Measurements from ENCODE around the gene ANG.
"Not testable (repeated sequence)": the region's sequence is repeated elsewhere in the genome, so short reads cannot be mapped to it uniquely, and the experiment has no call there.

Gene ANG

DNA sequence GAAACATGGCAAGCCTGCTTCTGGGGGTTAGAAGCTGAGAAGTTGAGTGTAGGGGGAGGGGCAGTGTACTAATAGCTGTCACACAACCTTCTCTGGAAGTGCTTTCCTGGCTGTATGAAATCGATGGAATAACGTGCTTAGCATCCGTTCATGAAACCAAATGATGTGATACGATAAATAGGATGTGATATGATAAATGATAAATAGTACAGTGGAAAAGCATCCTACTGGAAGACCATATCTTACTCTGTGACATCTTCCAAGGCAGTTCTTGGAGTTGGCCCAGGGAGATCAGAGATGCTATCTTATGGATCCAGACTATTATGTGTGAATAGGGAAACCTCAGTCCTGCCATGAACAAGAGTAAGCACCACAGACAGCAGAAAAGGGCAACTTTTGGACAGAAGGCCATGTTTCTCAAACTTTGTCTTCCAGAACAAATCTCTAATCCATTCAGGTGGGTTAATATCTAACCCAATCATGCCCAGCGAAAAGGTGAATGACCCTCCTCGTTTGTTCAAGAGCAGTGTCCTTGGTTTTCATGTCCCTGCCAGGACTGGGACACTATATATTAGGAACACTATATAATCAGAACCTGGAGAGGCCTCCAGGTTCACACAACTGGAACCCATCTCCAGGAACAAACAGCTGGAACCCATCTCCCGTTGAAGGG, at the start of gene ANG:
Gene ANG, plus strand, starts transcription at position 598 of the 673 bp plus-strand sequence. CDS start 4,801 bp downstream, outside the sequence.
- no peak for DNase-seq (ENCODE audit: low spot score)

DNA sequence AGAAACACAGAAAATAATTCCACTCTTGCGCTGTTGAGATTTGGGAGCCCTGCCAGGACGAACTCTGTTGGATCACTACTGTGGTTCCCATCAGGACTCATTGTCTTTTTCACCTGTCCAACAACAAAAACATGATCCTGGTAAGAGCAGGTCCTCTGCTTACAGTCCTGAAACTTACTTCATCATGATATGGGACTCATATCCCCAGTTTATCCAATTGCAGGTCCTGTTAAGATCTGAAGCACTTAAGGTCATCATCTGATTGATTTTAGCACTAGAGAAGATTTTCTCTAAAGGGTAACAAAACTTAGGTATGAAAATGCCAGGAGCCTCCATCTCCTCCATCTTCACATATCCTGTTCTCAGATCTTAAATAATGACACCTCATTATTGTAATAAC, 47.0 kb upstream of the ANG start, which contains the start of gene OR6S1:
Gene OR6S1, minus strand, starts transcription at position 101 of the 400 bp plus-strand sequence. Its CDS starts 0 bp downstream, at position 101.
- DNase-seq (ENCODE audit: low spot score): no peak

DNA sequence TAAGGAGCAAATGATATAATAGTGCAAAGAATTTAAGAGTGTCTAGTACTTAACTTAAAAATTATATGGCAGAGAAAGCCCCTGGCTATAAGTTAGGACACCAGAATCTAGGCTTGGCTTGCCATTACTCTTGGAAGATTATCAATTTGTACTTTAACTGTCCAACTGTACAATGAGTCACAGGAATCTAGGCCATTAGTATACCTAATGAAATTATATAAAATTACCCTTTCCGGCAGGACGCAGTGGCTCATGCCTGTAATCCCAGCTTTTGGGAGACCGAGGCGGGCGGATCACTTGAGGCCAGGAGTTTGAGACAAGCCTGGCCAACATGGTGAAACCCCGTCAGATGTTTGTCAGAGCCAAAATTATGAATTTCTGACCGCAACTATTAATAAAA, 46.4 kb upstream of the ANG start:
- DNase-seq (ENCODE audit: low spot score): no peak

DNA sequence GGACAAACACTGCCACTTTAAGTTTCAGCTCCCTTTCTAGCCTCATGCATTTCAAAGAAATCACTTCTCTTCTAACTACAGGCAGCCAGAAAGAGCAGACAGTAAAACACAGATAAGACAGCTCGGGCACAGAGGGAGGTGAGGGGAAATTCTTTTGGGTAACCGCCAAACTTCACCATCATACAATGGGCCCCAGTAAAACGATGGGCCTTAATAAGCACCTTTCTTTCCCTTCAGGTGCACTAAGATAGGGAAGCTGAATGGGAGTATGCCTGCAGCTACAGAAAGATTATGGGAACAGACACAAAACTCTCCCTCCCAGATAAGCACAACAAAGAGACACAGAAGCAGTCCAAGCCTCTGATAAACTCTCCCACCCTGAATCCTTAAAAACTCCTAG, 45.8 kb upstream of the ANG start:
- not testable (repeated sequence) for DNase-seq (ENCODE audit: low spot score)

DNA sequence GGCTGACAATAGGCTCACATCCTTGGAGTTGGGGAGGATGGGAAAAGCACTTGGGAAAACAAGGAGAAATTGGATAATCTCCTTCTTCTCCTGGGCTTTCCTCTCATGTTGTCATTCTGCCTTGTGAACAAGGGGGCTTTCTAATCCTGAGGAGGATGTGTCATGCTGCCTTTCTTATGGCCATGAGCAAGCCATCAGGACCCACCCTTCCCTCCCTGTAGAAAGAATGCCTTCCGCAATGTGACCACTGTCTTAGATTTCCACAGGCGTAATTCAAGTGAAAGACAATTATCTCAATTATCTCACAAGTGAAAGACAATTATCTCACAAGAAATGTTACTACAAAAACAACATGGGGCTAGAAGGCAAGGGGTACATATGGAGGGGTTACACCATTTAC, 44.0 kb upstream of the ANG start:
- no peak for DNase-seq (ENCODE audit: low spot score)

DNA sequence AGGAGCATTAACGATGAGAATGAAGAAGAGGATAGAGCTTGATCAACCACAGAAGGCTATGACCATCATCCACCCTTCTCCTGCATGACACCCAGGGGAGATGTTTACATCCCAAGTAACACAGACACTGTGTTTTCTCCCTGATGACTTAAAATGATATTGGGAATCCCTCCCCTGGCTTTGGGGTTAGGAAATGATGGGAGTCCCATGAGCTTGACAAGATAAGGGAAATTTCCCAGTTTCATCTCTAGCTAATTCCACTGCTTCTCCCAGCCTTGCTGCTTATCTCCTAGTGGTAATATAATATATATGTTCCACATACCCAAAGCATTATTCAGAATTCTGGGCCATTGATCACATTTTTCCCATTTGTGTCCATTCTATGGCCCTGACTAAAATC, 43.1 kb upstream of the ANG start:
- no peak for DNase-seq (ENCODE audit: low spot score)

DNA sequence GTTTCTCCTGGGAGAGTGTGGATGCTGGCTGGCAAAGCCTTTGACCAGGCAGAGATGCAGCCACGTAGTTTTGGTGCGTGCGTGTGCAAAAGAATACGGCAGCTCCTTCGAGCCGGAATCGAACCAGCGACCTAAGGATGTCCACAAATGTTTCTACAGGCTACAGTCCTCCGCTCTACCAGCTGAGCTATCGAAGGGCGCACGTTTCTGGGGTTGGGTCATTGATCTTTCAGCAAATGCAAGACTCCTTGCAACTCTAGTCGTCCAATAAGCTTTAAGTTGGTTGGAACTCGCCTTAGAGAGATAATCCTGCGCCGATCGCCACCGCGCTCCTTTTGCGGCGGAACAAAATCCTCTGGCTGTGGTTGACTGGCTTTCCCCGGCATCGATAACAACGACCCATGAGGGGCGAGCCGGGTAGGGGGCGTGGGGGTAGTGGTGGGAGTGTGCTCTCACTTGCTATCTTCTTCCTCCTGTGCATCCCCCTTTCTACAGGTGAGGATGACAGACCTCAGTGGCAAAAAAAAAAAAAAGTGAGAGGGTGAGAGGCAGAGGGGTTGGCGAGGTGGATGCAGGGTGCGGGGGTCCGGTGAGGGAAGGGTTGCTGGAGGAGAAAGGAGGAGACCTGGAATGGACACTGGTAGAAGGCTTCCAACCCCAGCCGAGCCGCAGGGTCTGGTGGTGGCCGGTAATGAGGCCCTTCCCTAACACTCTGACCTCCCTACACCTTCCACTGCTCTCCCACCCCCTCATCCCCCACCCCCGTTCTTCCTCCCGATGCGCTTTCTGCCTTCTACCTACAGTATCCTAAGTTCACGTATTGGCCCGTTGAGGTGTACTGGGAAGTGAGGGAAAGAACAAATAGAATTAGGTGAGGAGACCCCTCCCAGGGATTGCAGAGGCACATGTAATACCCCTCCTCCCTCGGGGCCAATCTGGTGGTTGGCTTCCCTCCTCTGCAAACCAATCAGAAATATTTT, 35.3 kb upstream of the ANG start:
- DNase-seq (ENCODE audit: low spot score): peak; percentile 37

DNA sequence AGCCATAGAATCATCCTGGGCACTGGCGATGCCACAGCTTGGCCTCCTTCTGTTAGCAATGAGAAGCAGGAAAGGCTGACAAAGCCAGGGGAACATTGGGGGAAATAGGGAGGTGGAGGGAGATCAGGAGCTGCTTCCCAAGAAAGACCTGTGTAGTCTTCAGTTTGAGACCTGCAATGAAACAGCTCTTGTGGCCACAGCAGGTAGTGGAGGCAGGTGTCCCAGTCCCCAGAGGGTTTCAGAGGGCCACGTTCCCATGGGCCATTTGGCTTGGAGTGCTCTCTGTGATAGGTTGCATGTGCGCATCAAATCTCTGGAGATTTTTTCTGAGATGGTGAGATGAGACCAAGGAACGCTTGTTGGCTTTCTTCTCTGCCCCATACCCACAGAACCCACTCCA, 32.7 kb upstream of the ANG start:
- no peak for DNase-seq (ENCODE audit: low spot score)

DNA sequence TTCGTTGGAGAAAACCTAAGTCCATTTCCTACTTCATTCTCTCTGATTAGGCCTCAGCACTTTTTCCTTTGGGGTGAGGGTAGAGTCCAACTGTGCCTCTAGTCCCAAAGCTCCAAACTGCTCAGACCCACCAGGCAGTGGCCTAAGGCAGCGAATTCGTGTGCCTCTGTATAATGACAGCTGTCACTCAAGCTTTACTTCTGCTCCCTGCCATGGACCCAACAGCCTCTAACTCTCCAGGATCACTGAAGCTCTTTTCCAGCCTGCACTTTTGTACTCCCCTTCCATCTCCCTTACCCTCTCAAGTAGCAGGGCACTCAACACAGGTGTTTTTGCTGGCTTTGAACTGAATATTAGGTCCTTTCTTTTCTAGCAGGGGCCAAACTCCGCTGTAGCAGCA, 32.3 kb upstream of the ANG start:
- DNase-seq (ENCODE audit: low spot score): no peak

DNA sequence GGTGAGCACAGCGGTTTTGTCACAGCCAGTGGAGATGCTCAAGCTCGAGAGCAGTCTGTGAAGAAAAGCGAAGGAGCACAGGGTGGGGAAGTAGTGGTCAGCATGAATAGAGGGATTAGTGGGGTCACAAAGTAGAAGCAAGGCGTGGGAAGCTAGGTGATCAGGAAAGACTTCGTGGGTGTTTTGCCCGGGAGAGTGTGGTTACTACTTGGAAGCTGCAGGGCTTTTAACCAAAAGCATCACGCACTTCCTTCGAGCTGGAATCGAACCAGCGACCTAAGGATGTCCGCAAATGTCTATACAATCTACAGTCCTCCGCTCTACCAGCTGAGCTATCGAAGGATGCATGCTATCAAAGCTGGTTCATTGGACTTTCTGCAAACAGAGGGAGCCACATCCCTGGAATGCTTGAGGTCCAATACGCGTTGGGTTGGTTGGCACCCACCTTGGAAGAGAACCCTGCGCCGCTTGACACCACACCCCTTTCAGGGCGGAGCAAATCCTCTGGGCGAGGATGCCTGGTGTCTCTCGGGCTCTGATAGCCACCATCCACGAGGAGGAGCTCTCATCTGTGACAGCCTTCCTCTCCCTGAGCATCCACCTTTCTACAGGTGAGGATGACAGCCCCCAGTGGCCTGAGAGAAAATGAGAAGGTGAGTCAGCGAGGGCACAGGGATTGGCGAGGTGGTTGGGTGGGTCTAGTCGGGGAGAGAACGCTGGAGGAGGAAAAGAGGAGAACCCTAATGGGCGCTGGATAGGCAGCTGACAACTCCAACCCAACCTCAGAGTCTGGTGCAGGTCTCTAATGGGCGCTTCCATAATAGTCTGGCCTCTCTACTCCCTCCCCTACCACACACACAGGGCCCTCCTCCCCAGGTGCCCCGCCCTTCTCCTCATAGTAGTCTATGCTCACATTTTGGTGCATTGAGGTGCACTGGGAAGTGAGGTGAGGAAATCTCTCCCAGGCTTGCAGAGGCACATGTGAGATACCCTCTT, 31.1 kb upstream of the ANG start:
- DNase-seq (ENCODE audit: low spot score): peak; percentile 14

DNA sequence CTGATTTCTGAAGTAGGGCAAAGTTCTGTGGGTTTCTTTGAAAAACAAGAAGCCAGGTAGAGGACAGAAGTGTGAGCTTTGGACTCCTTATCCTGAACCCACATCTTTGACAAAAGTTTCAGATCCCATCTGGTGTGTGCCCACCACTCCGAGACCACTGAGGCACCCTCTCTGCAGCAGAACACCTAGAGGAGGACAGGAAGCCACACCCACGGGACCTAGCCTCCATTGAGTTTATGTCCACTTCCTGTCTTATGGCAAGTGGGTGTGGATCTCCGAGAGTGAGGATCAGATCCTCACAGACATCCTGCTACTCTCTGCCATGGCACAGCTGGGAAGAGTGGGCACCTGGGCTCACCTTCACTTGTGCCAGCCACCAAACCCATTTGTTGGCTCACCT, 30.3 kb upstream of the ANG start:
- DNase-seq (ENCODE audit: low spot score): no peak

DNA sequence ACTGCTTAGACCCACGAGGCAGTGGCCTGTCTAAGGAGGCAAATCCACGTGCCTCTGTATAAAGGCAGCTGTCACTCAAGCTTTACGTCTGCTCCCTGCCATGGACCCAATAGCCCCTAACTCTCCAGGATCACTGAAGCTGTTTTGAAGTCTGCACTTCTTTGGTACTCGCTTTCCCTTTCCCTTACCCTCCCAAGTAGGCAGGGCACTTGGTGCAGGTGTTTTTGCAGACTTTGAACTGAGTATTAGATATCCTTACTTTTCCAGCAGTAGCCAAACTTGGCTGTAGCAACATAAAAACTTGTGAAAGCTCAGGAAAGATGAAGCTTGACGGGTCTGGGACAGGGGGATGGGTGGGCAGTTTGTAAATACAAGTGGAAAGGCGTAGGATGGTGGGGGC, 29.2 kb upstream of the ANG start:
- no peak for DNase-seq (ENCODE audit: low spot score)

DNA sequence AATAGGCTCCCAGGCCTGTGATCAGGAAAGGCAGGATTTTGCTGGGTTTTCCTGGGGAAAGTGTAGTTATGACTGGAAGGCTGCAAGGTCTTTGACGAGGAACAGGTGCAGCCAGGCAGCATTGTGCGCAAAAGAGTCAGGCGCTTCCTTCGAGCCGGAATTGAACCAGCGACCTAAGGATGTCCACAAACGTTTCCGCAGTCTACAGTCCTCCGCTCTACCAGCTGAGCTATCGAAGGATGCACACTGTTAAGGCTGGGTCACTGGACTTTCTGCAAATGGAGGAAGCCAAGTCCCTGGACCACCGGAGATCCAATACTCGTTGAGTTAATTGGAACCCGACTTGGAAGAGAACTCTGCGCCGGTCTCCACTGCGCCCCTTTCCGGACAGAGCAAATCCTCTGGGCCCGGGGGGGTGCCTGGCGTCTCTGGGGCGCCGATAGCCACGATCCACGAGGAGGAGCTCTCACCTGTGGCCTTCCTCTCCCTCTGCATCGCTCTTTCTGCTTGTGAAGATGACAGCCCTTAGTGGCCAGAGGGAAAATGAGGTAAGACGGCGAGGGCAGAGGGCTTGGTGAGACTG, 28.7 kb upstream of the ANG start:
- DNase-seq (ENCODE audit: low spot score): no peak

DNA sequence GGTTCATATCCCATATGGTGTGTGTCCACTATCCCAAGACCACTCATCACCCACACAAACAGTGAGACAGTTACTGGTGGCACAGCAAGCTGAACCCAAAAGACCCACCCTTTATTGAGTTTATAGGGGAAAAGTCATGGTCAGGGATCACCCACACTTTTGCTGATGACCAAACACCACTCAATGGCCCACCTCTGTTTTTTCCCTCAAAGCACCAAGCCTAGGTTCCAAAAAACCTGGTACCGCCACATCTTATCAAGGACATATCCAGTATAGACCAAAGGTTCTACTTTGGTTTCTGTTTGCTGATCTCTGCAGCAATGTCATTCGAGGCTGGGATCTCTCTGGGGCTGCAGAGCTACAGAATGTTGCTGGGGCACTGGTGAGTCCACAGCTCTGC, 27.4 kb upstream of the ANG start:
- no peak for DNase-seq (ENCODE audit: low spot score)

DNA sequence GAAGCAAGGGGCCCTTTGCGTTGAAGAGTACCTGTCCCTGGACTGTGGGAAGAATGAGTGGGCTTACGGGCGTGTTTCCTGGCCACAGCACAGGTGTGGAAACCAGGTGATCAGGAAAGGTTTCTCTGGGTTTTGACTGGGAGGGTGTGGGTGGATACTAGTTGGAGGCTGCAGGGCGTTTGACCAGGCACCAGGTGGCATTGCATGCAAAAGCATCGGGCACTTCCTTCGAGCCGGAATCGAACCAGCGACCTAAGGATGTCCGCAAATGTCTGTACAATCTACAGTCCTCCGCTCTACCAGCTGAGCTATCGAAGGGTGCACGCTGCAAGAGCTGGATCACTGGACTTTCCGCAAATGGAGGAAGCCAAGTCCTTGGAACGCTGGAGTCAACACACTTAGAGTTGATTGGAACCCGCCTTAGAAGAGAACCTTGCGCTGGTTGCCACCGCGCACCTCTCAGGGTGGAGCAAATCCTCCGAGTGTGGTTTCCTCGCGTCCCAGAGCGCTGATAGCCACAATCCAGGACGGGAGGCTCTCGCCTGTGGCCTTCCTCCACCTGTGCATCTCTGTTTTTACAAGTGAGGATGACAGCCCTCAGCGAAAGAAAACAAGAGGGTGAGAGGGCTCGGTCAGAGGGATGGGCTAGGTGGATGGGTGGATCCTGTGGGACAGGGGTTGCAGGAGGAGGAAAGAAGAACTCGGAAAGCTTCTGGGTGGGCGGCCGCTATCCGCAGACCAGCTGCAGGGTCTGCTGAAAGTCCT, 25.4 kb upstream of the ANG start:
- peak; percentile 29 for DNase-seq (ENCODE audit: low spot score)

DNA sequence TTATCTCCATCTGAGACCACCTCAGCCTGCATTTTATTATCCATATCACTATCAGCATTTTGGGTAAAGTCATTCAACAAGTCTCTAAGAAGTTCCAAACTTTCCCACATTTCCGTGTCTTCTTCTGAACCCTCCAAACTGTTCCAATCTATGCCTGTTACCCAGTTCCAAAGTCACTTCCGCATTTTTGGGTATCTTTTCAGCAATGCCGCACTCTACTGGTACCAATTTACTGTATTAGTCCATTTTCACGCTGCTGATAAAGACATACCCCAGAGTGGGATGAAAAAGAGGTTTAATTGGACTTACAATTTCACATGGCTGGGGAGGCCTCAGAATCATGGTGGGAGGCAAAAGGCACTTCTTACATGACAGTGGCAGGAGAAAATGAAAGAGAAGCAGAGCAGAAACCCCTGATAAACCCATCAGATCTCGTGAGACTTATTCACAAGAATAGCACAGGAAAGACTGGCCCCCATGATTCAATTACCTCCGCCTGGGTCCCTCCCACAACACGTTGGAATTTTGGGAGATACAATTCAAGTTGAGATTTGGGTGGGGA, 22.1 kb upstream of the ANG start:
- DNase-seq (ENCODE audit: low spot score): not testable (repeated sequence)

DNA sequence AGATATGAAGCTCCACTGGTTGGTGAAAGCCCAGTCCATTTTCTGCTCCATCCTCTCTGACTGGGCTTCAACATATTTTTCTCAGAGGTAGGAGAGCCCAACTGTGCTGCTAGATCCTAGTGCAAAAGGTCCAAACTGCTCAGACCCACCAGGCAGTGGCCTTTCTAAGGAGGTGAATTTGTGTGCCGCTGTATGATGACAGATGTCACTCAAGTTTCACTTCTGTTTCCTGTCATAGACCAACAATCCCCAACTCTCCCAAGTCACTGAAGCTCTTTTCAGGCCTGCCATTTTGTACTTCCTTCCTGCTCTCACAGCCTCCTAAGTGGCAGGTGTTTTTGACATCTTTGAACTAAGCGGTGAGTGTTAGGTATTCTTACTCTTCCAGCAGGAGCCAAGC, 20.6 kb upstream of the ANG start:
- DNase-seq (ENCODE audit: low spot score): no peak

DNA sequence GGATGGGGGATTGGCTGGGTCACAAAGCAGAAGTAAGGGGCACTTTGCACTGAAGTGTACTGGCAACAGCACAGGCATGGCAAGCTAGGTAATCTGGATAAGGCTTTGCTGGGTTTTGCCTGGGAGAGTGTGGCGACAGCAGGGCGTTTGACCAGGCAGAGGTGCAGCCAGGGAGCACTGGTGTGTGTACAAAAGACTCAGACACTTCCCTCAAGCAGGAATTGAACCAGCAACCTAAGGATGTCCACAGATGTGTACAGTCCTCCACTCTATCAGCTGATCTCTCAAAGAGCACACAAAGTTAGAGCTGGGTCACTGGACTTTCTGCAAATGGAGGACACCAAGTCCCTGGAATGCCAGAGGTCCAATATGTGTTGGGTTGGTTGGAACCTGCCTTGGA, 19.6 kb upstream of the ANG start:
- DNase-seq (ENCODE audit: low spot score): no peak

DNA sequence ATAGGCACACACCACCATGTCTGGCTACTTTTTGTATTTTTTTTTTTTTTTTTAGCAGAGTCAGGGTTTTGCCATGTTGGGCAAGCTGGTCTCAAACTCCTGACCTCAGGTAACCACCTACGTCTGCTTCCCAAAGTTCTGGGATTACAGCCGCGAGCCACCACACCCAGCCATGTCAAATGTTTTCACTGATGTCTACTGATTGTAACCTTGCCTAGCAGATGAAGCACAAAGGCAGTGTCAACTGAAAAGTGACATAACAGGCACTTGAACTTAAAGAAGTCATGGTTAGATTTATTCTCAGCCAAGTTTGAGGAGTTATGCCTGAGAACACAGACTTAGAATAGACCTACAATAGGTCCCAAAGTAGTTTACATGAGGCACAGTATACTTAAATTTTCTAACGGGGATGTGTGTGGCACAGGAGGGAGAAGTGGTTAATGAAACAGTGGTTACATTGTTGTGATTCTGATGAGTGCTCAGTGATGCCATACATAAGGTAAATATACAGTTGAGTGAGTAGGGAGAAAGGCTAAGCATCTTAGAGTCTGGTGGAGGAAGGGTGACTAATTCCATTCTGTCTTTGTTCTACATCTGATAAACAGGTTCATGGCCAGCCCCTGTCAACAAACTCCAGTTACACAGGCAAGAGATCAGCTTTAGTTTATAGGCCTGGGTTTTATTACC, 16.8 kb upstream of the ANG start:
- DNase-seq (ENCODE audit: low spot score): no peak

DNA sequence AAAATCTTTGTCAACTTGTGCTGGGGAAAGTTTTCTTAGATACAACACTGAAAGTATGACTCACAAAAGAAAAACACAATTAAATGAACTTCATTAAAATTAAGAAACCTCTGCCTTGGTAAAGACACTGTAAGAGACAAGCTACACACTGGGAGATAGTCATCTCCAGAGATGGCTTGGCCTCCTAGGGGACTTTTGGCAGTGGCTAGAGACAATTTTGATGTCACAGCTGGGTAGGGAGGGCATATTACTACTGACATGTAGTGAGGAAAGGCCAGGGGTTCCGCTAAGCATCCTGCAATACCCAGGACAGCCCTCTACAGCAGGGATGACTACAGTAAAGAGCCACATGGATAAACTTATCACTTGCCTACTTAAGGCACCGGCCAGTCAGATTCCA, 12.9 kb upstream of the ANG start:
- no peak for DNase-seq (ENCODE audit: low spot score)
